Stomach (tissue), 4 donors: ENCODE measurements around the gene CCDC126.

Experiments
- CTCF ChIP-seq, 7 experiments: fragments of 450-650 bp in 4 of 7; fragments of 200-600 bp in 3 of 7; sonication (generic) in 3 of 7; IDR thresholded peaks; one replicate each; pipeline ENCODE4 v1.5.1; 2016 to 2019; ENCODE audit warnings: antibody characterized with exemption in 7 of 7, control low read depth in 2 of 7, mild to moderate bottlenecking in 1 of 7
- EP300 ChIP-seq: sonication (generic); formaldehyde crosslinking; IDR thresholded peaks from one replicate; pipeline ENCODE4 v1.6.1; 2017; ENCODE audit warnings: antibody characterized with exemption
- POLR2A ChIP-seq, 4 donors: fragments of 450-650 bp; IDR thresholded peaks; one replicate each; pipeline ENCODE4 v1.6.1; 2016; ENCODE audit warnings: antibody characterized with exemption in 4 of 4, control low read depth in 2 of 4, mild to moderate bottlenecking in 1 of 4, moderate library complexity in 1 of 4
- POLR2AphosphoS5 ChIP-seq, 3 donors: sonication (generic); formaldehyde crosslinking; IDR thresholded peaks; one replicate each; pipeline ENCODE4 v1.6.1; 2016; ENCODE audit warnings: antibody characterized with exemption in 3 of 3

- no peak for TF ChIP-seq POLR2A (IDR thresholded peaks at IDR 0.05)
- TF ChIP-seq CTCF (IDR thresholded peaks at IDR 0.05): no peak
- TF ChIP-seq EP300: no peak
- no peak for TF ChIP-seq POLR2AphosphoS5 (IDR thresholded peaks at IDR 0.05)
Observed at GRCh38 chr7:23661385-23661784, 64.2 kb downstream of the CCDC126 start.
